CD4-positive, CD25-positive, alpha-beta regulatory T cell (primary cell): ENCODE results near the gene PLIN5. TPM values are rescaled to one million over a fixed set of nuclear protein-coding genes. Genes with fewer than 3 reads are reported as not detected.

Experiments
- ATAC-seq, 2 donors: fragments of 150-1000 bp; cut with Tn5 transposase; one replicate each; pipeline ENCODE4 v1.10.0; 2021; ENCODE audit warnings: low read depth in 2 of 2, moderate number of reproducible peaks in 2 of 2, moderate library complexity in 1 of 2
- DNase-seq, 3 donors: peaks; one replicate each; pipeline versions ENCODE4 v3.0.0 to v3.0.0-alpha.2; 2012 to 2022; ENCODE audit warnings: mixed read lengths in 1 of 3
- H3K27ac ChIP-seq: one replicate; pipeline ENCODE4 v1.7.0; 2013; ENCODE audit warnings: mild to moderate bottlenecking, low read length; ENCODE audit not compliant: insufficient read depth, poor library complexity, severe bottlenecking
- H3K27me3 ChIP-seq: one replicate; pipeline ENCODE4 v1.7.0; 2013; ENCODE audit warnings: low read length; ENCODE audit not compliant: control insufficient read depth, insufficient read depth
- H3K36me3 ChIP-seq: one replicate; pipeline ENCODE4 v1.7.0; 2013; ENCODE audit warnings: mild to moderate bottlenecking, low read length, moderate library complexity; ENCODE audit not compliant: control insufficient read depth, insufficient read depth
- H3K4me1 ChIP-seq: 2 replicates; pipeline ENCODE4 v1.7.0; 2013; ENCODE audit warnings: mild to moderate bottlenecking, low read length; ENCODE audit not compliant: insufficient read depth, control insufficient read depth, poor library complexity, severe bottlenecking
- H3K4me3 ChIP-seq: one replicate; pipeline ENCODE4 v1.7.0; 2013; ENCODE audit warnings: low read depth, mild to moderate bottlenecking, low read length, moderate library complexity
- H3K9me3 ChIP-seq, 2 experiments: 1 replicate in 1 of 2; 2 replicates in 1 of 2; pipeline ENCODE4 v1.7.0; 2013; ENCODE audit warnings: low read length in 2 of 2, mild to moderate bottlenecking in 1 of 2, moderate library complexity in 1 of 2; ENCODE audit not compliant: control insufficient read depth in 2 of 2
- H3K27ac Mint-ChIP-seq, 3 donors: one replicate each; pipeline ENCODE4 v1.8.0; 2020 to 2022; ENCODE audit warnings: mild to moderate bottlenecking in 3 of 3, mixed read lengths in 3 of 3, moderate library complexity in 2 of 3
- H3K27me3 Mint-ChIP-seq: one replicate; pipeline ENCODE4 v1.8.0; 2022; ENCODE audit warnings: mild to moderate bottlenecking, mixed read lengths
- H3K36me3 Mint-ChIP-seq: one replicate; pipeline ENCODE4 v1.8.0; 2020; ENCODE audit warnings: mixed read lengths
- H3K4me1 Mint-ChIP-seq, 4 donors: one replicate each; pipeline ENCODE4 v1.8.0; 2020 to 2022; ENCODE audit warnings: mixed read lengths in 4 of 4, mild to moderate bottlenecking in 1 of 4
- H3K4me3 Mint-ChIP-seq, 4 donors: one replicate each; pipeline ENCODE4 v1.8.0; 2020 to 2022; ENCODE audit warnings: mild to moderate bottlenecking in 4 of 4, mixed read lengths in 4 of 4, moderate library complexity in 3 of 4
- H3K9me3 Mint-ChIP-seq, 7 donors: one replicate each; pipeline ENCODE4 v1.8.0; 2020 to 2022; ENCODE audit warnings: mixed read lengths in 7 of 7, mild to moderate bottlenecking in 3 of 7, moderate library complexity in 2 of 7
- polyA plus RNA-seq, 4 donors: library from polyadenylated mRNA; unstranded; fragments of 300-500 nt; fragmentation: Illumina TruSeq; gene quantifications; one replicate each; pipeline ENCODE4 v1.2.3, GENCODE V29; 2021
- total RNA-seq: library from RNA; stranded (reverse); gene quantifications from one replicate; pipeline ENCODE4 v1.2.3, GENCODE V29; 2022

PLIN5 gene
- total and polyA plus RNA-seq, 5 donors from 2014 or later = 0.07 to 0.97 (median 0.25) TPM; not detected in 2

GRCh38 chr19:4579389-4579788 lies 44.4 kb upstream of the PLIN5 start:
- Mint-ChIP-seq H3K9me3 (peaks cover 0 to 2% (median 0%) of the 10 kb centered on the region in 7 donors), H3K4me1 (peaks cover 0 to 11% (median 4%) of the 10 kb centered on the region in 4 donors)

GRCh38 chr19:4578552-4579248 lies 43.7 kb upstream of the PLIN5 start:
- Mint-ChIP-seq H3K4me1 (peaks cover 0 to 11% (median 3%) of the 10 kb centered on the region in 4 donors), H3K27me3 (peaks cover 56% of the 10 kb centered on the region), H3K4me3 (peak overlapping the region in 1 of 4 donors; percentile 23), H3K27ac (no peak overlapping the region), H3K9me3 (peaks cover 0 to 2% (median 0%) of the 10 kb centered on the region in 7 donors), H3K36me3 (no peaks in the 10 kb centered on the region)
- Histone ChIP-seq H3K36me3 (no peaks in the 10 kb centered on the region), H3K4me1 (peaks cover 4% of the 10 kb centered on the region), H3K4me3 (no peak overlapping the region), H3K9me3 (no peaks in the 10 kb centered on the region), H3K27me3 (peaks cover 11% of the 10 kb centered on the region), H3K27ac (no peak overlapping the region)
- DNase-seq (no peak), ATAC-seq (no peak)

More at GRCh38 chr19:4579389-4579788, 44.4 kb upstream of the PLIN5 start:
- Histone ChIP-seq H3K9me3 (no peaks in the 10 kb centered on the region), H3K4me3 (no peak overlapping the region), H3K36me3 (no peaks in the 10 kb centered on the region), H3K27ac (no peak overlapping the region), H3K27me3 (peaks cover 11% of the 10 kb centered on the region), H3K4me1 (peaks cover 7% of the 10 kb centered on the region)
- H3K36me3 Mint-ChIP-seq = no peaks in the 10 kb centered on the region
- DNase-seq = no peak
- H3K27me3 Mint-ChIP-seq = peaks cover 57% of the 10 kb centered on the region
- no peak overlapping the region for H3K27ac Mint-ChIP-seq
- no peak for ATAC-seq
- no peak overlapping the region for H3K4me3 Mint-ChIP-seq

GRCh38 chr19:4577020-4577782 lies 42.2 kb upstream of the PLIN5 start:
- Histone ChIP-seq H3K36me3 (no peaks in the 10 kb centered on the region), H3K9me3 (no peaks in the 10 kb centered on the region), H3K27ac (no peak overlapping the region), H3K27me3 (peaks cover 9% of the 10 kb centered on the region), H3K4me3 (no peak overlapping the region), H3K4me1 (peaks cover 4% of the 10 kb centered on the region)
- Mint-ChIP-seq H3K9me3 (peaks cover 0 to 2% (median 0%) of the 10 kb centered on the region in 7 donors), H3K4me3 (no peak overlapping the region), H3K27me3 (peaks cover 41% of the 10 kb centered on the region), H3K36me3 (no peaks in the 10 kb centered on the region), H3K4me1 (peaks cover 0 to 5% (median 1%) of the 10 kb centered on the region in 4 donors), H3K27ac (no peak overlapping the region)
- ATAC-seq = no peak
- no peak for DNase-seq

- H3K27me3 Mint-ChIP-seq = peaks cover 35% of the 10 kb centered on the region
- no peaks in the 10 kb centered on the region for H3K9me3 ChIP-seq
- no peaks in the 10 kb centered on the region for H3K4me1 Mint-ChIP-seq
- H3K9me3 Mint-ChIP-seq = peaks cover 0 to 2% (median 0%) of the 10 kb centered on the region in 7 donors
- no peak overlapping the region for H3K4me3 ChIP-seq
- H3K36me3 Mint-ChIP-seq = no peaks in the 10 kb centered on the region
- H3K27me3 ChIP-seq = peaks cover 5% of the 10 kb centered on the region
- H3K27ac ChIP-seq = no peak overlapping the region
- no peak overlapping the region for H3K4me3 Mint-ChIP-seq
- H3K36me3 ChIP-seq = no peaks in the 10 kb centered on the region
- H3K4me1 ChIP-seq = peaks cover 4% of the 10 kb centered on the region
- DNase-seq (peak; percentile 45 to 50 (median 49)), ATAC-seq (peak; percentile 40 to 43)
- no peak overlapping the region for H3K27ac Mint-ChIP-seq
Measured at GRCh38 chr19:4576016-4576933, 41.3 kb upstream of the PLIN5 start.

- no peaks in the 10 kb centered on the region for H3K4me1 ChIP-seq
- no peak overlapping the region for H3K4me3 ChIP-seq
- peaks cover 35% of the 10 kb centered on the region for H3K27me3 Mint-ChIP-seq
- no peak for ATAC-seq
- DNase-seq = no peak
- peak overlapping the region in 1 of 3 donors; percentile 56 for H3K27ac Mint-ChIP-seq
- no peaks in the 10 kb centered on the region for H3K9me3 ChIP-seq
- H3K27me3 ChIP-seq = peaks cover 5% of the 10 kb centered on the region
- no peak overlapping the region for H3K4me3 Mint-ChIP-seq
- H3K4me1 Mint-ChIP-seq = no peaks in the 10 kb centered on the region
- no peaks in the 10 kb centered on the region for H3K36me3 Mint-ChIP-seq
- H3K36me3 ChIP-seq = no peaks in the 10 kb centered on the region
- H3K27ac ChIP-seq = no peak overlapping the region
- H3K9me3 Mint-ChIP-seq = peaks cover 0 to 2% (median 0%) of the 10 kb centered on the region in 7 donors
Measured at GRCh38 chr19:4575267-4576015, 40.4 kb upstream of the PLIN5 start.

GRCh38 chr19:4573682-4574081 lies 38.7 kb upstream of the PLIN5 start:
- Histone ChIP-seq H3K9me3 (no peaks in the 10 kb centered on the region), H3K27me3 (no peaks in the 10 kb centered on the region), H3K4me3 (no peak overlapping the region), H3K36me3 (no peaks in the 10 kb centered on the region), H3K4me1 (no peaks in the 10 kb centered on the region), H3K27ac (no peak overlapping the region)
- no peaks in the 10 kb centered on the region for H3K4me1 Mint-ChIP-seq
- H3K9me3 Mint-ChIP-seq = peaks cover 0 to under 1% (median 0%) of the 10 kb centered on the region in 7 donors
- DNase-seq (no peak), ATAC-seq (no peak)
- H3K27ac Mint-ChIP-seq = no peak overlapping the region
- no peaks in the 10 kb centered on the region for H3K36me3 Mint-ChIP-seq
- peaks cover 18% of the 10 kb centered on the region for H3K27me3 Mint-ChIP-seq
- H3K4me3 Mint-ChIP-seq = no peak overlapping the region
